T follicular helper cell (primary cell): ENCODE results near the gene C1orf116.
"Not testable (repeated sequence)": the region's sequence is repeated elsewhere in the genome, so short reads cannot be mapped to it uniquely, and the experiment has no call there.

Source experiments
- DNase-seq: peaks from one replicate; pipeline ENCODE4 v3.0.0-alpha.2; 2020; ENCODE audit warnings: low read depth

The C1orf116 gene

GRCh38 chr1:207058878-207059867, 26.6 kb upstream of the C1orf116 start:
- no peak for DNase-seq

- no peak for DNase-seq
These were observed 25.7 kb upstream of the C1orf116 start for GRCh38 chr1:207058252-207058651.

GRCh38 chr1:207056673-207057072, 24.1 kb upstream of the C1orf116 start:
- no peak for DNase-seq

GRCh38 chr1:207055386-207056001, 22.9 kb upstream of the C1orf116 start:
- no peak for DNase-seq

GRCh38 chr1:207054491-207054890, 21.9 kb upstream of the C1orf116 start:
- no peak for DNase-seq

- peak; percentile 92 for DNase-seq
These were observed 20.6 kb upstream of the C1orf116 start, which contains the start of gene PFKFB2 for GRCh38 chr1:207052911-207053769. Gene PFKFB2 (plus strand): TSS chr1:207053275. CDS start chr1:207054718, 1,443 bp downstream.

- DNase-seq = no peak
These were observed 18.8 kb upstream of the C1orf116 start, which contains the start of gene YOD1 for GRCh38 chr1:207051191-207051943. Gene YOD1 (minus strand): TSS chr1:207051208. CDS start chr1:207051030, 178 bp downstream.

GRCh38 chr1:207050480-207051190, 18.1 kb upstream of the C1orf116 start:
- peak; percentile 88 for DNase-seq

- peak; percentile 35 for DNase-seq
These were observed 17.4 kb upstream of the C1orf116 start for GRCh38 chr1:207049974-207050391.

- no peak for DNase-seq
These were observed 17.0 kb upstream of the C1orf116 start for GRCh38 chr1:207049514-207049913.

- DNase-seq = no peak
These were observed 16.5 kb upstream of the C1orf116 start for GRCh38 chr1:207049054-207049453.

GRCh38 chr1:207048041-207048440, 15.5 kb upstream of the C1orf116 start:
- DNase-seq = no peak

- DNase-seq = no peak
These were observed 14.9 kb upstream of the C1orf116 start for GRCh38 chr1:207047505-207047904.

- DNase-seq = no peak
These were observed 12.9 kb upstream of the C1orf116 start for GRCh38 chr1:207045453-207045852.

GRCh38 chr1:207041397-207041796, 8.8 kb upstream of the C1orf116 start:
- not testable (repeated sequence) for DNase-seq

- DNase-seq = no peak
These were observed 7.6 kb upstream of the C1orf116 start for GRCh38 chr1:207040181-207040533.

GRCh38 chr1:207039380-207040180, 7.0 kb upstream of the C1orf116 start:
- DNase-seq = no peak

- no peak for DNase-seq
These were observed 4.3 kb upstream of the C1orf116 start for GRCh38 chr1:207036865-207037264.

- no peak for DNase-seq
These were observed 3.5 kb upstream of the C1orf116 start for GRCh38 chr1:207035877-207036551.
